Transverse colon (tissue), 4 donors: ENCODE data around the gene MED12L. TPM values are rescaled to one million over a fixed set of nuclear protein-coding genes. Genes with fewer than 3 reads are reported as not detected.

Source experiments
- DNase-seq: peaks from one replicate; pipeline ENCODE4 v3.0.0-alpha.2; 2019
- H3K27ac ChIP-seq, 4 donors: fragments of 200-600 bp; sonication (generic); 2 replicates each; pipeline ENCODE4 v1.5.1; 2016 to 2018; ENCODE audit warnings: inconsistent platforms in 4 of 4
- H3K27me3 ChIP-seq: fragments of 200-600 bp; sonication (generic); 2 replicates; pipeline ENCODE4 v1.5.1; 2017; ENCODE audit warnings: inconsistent platforms
- H3K36me3 ChIP-seq, 4 donors: fragments of 200-600 bp; sonication (generic); 2 replicates each; pipeline ENCODE4 v1.5.1; 2017 to 2019; ENCODE audit warnings: inconsistent platforms in 4 of 4
- H3K4me1 ChIP-seq, 4 donors: fragments of 200-600 bp; sonication (generic); 2 replicates each; pipeline ENCODE4 v1.5.1; 2017 to 2020; ENCODE audit warnings: inconsistent platforms in 4 of 4
- H3K4me3 ChIP-seq, 4 donors: fragments of 200-600 bp; sonication (generic); 1 replicate in 1 of 4; 2 replicates in 3 of 4; pipeline versions ENCODE4 v1.5.1 to v1.6.1; 2017 to 2019; ENCODE audit warnings: inconsistent platforms in 4 of 4
- H3K9me3 ChIP-seq, 2 donors: fragments of 200-600 bp; sonication (generic); 2 replicates each; pipeline ENCODE4 v1.5.1; 2017 to 2019; ENCODE audit warnings: inconsistent platforms in 2 of 2
- EP300 ChIP-seq: sonication (generic); formaldehyde crosslinking; IDR thresholded peaks from one replicate; pipeline ENCODE4 v1.6.1; 2017; ENCODE audit warnings: antibody characterized with exemption, low read depth
- POLR2A ChIP-seq: fragments of 450-650 bp; IDR thresholded peaks from one replicate; pipeline ENCODE4 v1.6.1; 2016; ENCODE audit warnings: antibody characterized with exemption, mild to moderate bottlenecking, moderate library complexity
- POLR2AphosphoS5 ChIP-seq, 3 donors: sonication (generic); formaldehyde crosslinking; IDR thresholded peaks; one replicate each; pipeline ENCODE4 v1.6.1; 2016; ENCODE audit warnings: antibody characterized with exemption in 3 of 3
- WGBS, 2 donors: methylation state at CpG; one replicate each; pipeline ENCODE4 v1.1.5; 2018; ENCODE audit warnings: low coverage in 1 of 2; 5-methylcytosine and 5-hydroxymethylcytosine counted together
- in situ Hi-C, 4 donors: fragments of 200-750 bp; cut with MboI; loops; one replicate each; pipeline versions ENCODE4 v1.15.0 to v1.15.1; 2017; ENCODE audit warnings: low sequenced_read_pairs in 3 of 4, low pct_ligation_motif_present in 1 of 4, low pct_unique_long_range_greater_than_20kb in 1 of 4
- intact Hi-C: fragments of 100-400 bp; cut with DNase I; formaldehyde crosslinking; loops from one replicate; pipeline ENCODE4 v1.15.1; 2023; ENCODE audit warnings: low total_unique reads
- total RNA-seq, 4 donors: library from RNA; depleted of rRNA; stranded (reverse); fragments of >200 nt; gene quantifications; one replicate each; pipeline ENCODE4 v1.1.0, GENCODE V29; 2016
- TF ChIP-seq, protein P1 (sequence below), 5 experiments: fragments of 200-600 bp in 3 of 5; fragments of 450-650 bp in 2 of 5; sonication (generic) in 3 of 5; IDR thresholded peaks; 1 replicate in 2 of 5; 2 replicates in 3 of 5; pipeline ENCODE4 v1.5.1; 2016 to 2017; ENCODE audit warnings: antibody characterized with exemption in 5 of 5, inconsistent platforms in 3 of 5, mild to moderate bottlenecking in 2 of 5, moderate library complexity in 1 of 5

MED12L gene
- total RNA-seq, 4 donors from 2014 or later = under 0.01 to 8.6 (median 0.64) TPM

- Histone ChIP-seq H3K4me1 (no peaks in the 10 kb centered on the region), H3K4me3 (no peak overlapping the region), H3K36me3 (no peaks in the 10 kb centered on the region), H3K27me3 (no peaks in the 10 kb centered on the region), H3K27ac (no peak overlapping the region), H3K9me3 (no peaks in the 10 kb centered on the region)
- intact Hi-C loops = no loop called here
- DNase-seq = no peak
- WGBS, 2 donors = 74 to 88% methylated on average over 4 to 5 of the region's 5 CpGs
- TF ChIP-seq, protein P1, sequence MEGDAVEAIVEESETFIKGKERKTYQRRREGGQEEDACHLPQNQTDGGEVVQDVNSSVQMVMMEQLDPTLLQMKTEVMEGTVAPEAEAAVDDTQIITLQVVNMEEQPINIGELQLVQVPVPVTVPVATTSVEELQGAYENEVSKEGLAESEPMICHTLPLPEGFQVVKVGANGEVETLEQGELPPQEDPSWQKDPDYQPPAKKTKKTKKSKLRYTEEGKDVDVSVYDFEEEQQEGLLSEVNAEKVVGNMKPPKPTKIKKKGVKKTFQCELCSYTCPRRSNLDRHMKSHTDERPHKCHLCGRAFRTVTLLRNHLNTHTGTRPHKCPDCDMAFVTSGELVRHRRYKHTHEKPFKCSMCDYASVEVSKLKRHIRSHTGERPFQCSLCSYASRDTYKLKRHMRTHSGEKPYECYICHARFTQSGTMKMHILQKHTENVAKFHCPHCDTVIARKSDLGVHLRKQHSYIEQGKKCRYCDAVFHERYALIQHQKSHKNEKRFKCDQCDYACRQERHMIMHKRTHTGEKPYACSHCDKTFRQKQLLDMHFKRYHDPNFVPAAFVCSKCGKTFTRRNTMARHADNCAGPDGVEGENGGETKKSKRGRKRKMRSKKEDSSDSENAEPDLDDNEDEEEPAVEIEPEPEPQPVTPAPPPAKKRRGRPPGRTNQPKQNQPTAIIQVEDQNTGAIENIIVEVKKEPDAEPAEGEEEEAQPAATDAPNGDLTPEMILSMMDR (IDR thresholded peaks at IDR 0.05) = no peak
- no peak for TF ChIP-seq POLR2A
- TF ChIP-seq EP300 = no peak
- TF ChIP-seq POLR2AphosphoS5 (IDR thresholded peaks at IDR 0.05) = no peak
- in situ Hi-C loops = loop anchor here (10.0 kb wide), 2 partner anchors 404 to 484 kb away; no protein-coding TSS in a partner anchor
Observed at GRCh38 chr3:151430821-151431484, 345.5 kb downstream of the MED12L start.

GRCh38 chr3:151431940-151432339 is 346.5 kb downstream of the MED12L start:
- in situ Hi-C loops = loop anchor here (10.0 kb wide), 2 partner anchors 403 to 483 kb away; no protein-coding TSS in a partner anchor
- DNase-seq = no peak
- TF ChIP-seq EP300 (no peak), POLR2AphosphoS5 (IDR thresholded peaks at IDR 0.05) (no peak), POLR2A (no peak)
- TF ChIP-seq, protein P1 (IDR thresholded peaks at IDR 0.05) = no peak
- Histone ChIP-seq H3K36me3 (no peaks in the 10 kb centered on the region), H3K27me3 (no peaks in the 10 kb centered on the region), H3K27ac (no peak overlapping the region), H3K9me3 (no peaks in the 10 kb centered on the region), H3K4me1 (no peaks in the 10 kb centered on the region), H3K4me3 (no peak overlapping the region)
- 82 to 100% methylated on average over 2 to 3 of the region's 3 CpGs for WGBS, 2 donors
- intact Hi-C loops = no loop called here

GRCh38 chr3:151432616-151433372 is 347.3 kb downstream of the MED12L start:
- TF ChIP-seq EP300 = no peak
- TF ChIP-seq POLR2A = no peak
- TF ChIP-seq POLR2AphosphoS5 (IDR thresholded peaks at IDR 0.05) = no peak
- TF ChIP-seq, protein P1 (IDR thresholded peaks at IDR 0.05) = no peak
- in situ Hi-C loops (loop anchor here (10.0 kb wide), 2 partner anchors 402 to 482 kb away; no protein-coding TSS in a partner anchor), intact Hi-C loops (no loop called here)
- no peaks in the 10 kb centered on the region for H3K4me1 ChIP-seq
- DNase-seq = no peak
- no peak overlapping the region for H3K27ac ChIP-seq
- no peaks in the 10 kb centered on the region for H3K9me3 ChIP-seq
- no peaks in the 10 kb centered on the region for H3K27me3 ChIP-seq
- H3K36me3 ChIP-seq = no peaks in the 10 kb centered on the region
- H3K4me3 ChIP-seq = no peak overlapping the region
- 83 to 90% methylated on average over 7 of the region's 7 CpGs for WGBS, 2 donors

DNA sequence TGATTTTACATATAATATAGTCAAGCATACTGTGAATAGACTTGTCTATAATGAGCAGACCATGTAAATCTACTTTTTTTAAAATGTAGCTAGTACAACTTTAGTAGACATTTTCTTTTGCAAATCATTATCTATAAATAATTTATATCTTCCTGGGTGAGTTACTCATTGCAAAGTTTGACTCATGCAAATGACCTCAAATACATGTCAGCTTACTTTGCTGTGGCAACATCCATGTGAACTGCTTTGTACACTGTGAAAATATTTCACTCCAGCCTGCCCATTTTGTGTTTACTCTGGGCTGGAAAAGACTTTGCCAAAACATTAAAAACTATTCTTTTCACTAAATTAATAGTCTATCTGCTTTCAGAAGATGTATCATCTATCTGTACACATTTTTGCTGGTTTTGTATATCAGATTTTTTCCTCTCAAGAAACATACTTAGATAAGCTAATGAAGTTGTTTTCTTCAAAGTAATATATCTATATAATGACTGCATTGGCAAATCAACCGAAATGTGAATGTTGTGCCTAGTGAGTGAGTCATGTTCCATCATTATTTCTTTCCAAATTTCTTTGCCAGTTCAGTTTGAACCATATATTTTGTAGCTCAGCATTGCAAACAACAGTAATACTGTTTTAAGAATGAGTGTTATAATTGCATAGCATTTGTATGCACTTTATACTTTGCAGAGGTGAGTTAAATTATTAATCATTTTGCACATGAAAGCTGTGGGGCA is 348.9 kb downstream of the MED12L start:
- intact Hi-C loops (no loop called here), in situ Hi-C loops (loop anchor here (10.0 kb wide), 2 partner anchors 400 to 480 kb away; no protein-coding TSS in a partner anchor)
- Histone ChIP-seq H3K4me1 (no peaks in the 10 kb centered on the region), H3K4me3 (no peak overlapping the region), H3K27me3 (no peaks in the 10 kb centered on the region), H3K9me3 (no peaks in the 10 kb centered on the region), H3K36me3 (no peaks in the 10 kb centered on the region), H3K27ac (no peak overlapping the region)
- TF ChIP-seq EP300 (no peak), POLR2AphosphoS5 (IDR thresholded peaks at IDR 0.05) (no peak), POLR2A (no peak)
- TF ChIP-seq, protein P1 (IDR thresholded peaks at IDR 0.05) = no peak
- DNase-seq = no peak
- 33 to 66% methylated on average over 1 of the region's 1 CpG for WGBS, 2 donors
